HG02943 (cell line): ENCODE measurements around the gene AQP7.
A peak's percentile ranks its signal among the peaks of the same experiment; 100 is the strongest.
"Not testable (repeated sequence)": the region's sequence is repeated elsewhere in the genome, so short reads cannot be mapped to it uniquely, and the experiment has no call there.

Source experiments
- ATAC-seq: cut with Tn5 transposase; IDR thresholded peaks from one replicate; pipeline ENCODE4 v1.9.1; 2021; ENCODE audit warnings: mild to moderate bottlenecking, low read depth, moderate library complexity; ENCODE audit not compliant: unreplicated experiment

AQP7 gene

DNA sequence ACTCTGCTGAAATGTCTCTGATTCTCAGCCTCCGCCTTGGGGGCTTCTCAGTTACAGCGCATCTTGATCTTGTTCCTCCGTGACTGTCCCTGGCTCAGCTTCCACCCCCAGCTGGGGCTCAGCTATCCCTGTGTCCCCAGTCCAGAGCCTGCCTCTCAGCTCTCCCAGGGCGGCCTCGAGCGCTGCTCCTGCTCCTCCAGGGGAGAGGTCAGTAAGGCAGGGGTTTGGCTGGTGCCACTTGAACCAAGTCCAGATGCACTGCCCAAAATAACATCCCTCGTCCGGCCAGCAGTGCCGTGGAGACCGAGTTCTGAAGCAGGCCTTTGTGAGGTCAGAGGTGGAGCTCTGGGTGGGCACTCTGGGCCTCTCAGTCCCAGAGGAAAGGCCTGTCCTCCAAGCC, at the start of gene AQP7:
Gene AQP7 (minus strand): TSS at position 198 of the 400 bp plus-strand sequence. CDS start 1,306 bp downstream, outside the sequence.
- ATAC-seq: not testable (repeated sequence)

DNA sequence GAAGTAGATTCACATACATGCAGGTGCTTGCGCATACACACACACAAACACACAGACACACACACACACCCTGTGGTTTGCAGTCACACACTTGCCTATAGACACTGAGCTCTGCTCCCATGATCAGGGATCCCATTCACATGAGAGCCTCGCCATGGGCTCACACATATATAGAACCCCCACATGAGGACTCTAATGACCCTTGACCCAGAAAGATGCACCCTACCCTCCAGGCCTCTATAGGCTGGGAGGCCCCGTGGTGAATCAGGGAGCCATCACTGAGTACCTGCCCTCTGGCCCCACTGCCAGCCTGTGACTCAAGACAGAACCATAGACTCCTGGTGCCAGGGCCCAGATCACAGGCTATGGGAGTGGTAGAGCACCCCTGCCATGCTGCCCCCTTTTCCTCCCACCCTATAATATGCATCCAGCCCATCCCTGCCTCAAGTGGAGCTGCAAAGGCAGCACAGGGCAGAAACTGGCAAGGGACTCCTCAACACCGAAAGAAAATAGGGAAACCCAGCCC, 48.3 kb upstream of the AQP7 start:
- ATAC-seq: no peak

- no peak for ATAC-seq
These were observed 47.3 kb upstream of the AQP7 start for GRCh38 chr9:33449715-33450114.

DNA sequence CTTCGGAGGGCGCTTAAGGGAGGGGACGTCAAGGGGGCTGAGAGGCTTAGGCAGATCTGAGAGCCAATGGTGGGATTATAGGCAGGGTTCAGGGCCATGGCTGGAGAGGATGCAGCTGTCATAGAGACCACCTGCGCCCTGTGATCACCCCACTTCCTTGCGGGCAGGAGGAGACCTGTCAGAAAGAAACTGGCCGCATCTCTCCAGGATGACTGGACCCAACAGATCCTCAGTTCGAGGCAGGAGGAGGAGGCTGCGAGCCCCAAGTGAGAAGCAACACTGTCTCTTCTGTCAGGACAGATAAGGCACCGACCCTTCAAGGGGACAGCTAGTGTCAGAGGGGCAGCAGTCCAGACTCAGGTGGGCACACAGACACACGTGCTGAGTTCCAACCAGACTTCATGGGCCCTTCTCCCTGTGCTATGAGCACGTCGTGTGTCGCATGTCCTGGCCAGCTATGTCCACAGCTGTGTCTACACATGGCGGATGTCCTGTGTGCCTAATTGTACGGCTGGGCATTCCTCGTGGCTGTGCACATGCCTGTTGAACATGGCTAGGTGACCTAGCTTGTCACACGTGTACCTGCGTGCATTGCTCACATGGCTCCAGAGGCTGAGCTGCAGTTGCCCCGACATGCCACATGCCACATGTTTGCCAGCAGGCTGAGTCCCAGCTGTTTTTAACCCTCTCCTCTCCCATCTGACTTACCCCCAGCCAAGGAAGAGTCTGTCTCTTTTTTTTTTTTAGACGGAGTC, 45.6 kb upstream of the AQP7 start:
- no peak for ATAC-seq

- peak; percentile 40 for ATAC-seq
These were observed 44.8 kb upstream of the AQP7 start, which contains the start of gene AQP3 for GRCh38 chr9:33446946-33447798. TSS of gene AQP3 (minus strand) at chr9:33447593. CDS start at chr9:33447530, 63 bp downstream.

DNA sequence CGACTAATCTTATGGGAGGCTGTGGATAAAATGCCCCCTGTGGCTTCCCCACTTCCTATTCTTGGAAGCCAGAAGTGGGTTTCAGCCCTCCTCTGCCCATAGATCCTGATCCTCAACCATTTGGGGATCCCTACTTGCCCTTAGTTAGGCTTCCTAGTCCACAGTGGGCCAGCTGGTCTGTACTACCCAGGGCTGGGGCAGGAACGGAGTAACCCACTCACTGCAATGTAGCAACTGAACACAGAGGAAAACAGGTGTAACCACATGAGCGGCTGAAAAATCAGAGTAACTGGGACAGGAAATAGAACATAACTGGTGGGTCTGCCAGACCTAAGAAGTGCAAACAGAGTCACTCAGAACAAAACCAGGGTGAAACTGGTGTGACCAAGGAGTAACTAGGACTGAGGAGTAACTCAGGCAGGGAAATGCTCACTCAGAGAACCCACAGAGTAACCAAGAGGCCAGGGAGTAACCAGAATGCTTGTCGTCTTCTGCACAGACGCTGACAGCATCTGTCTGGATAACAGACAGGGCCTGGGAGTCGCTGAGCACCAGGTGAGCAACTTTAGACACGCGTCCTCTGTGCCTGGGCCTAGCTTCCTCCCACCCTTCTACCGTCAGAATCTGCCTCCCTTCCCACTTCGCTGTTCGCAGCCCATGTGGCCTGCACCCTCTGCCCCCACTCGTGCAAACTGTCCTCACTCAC, 44.0 kb upstream of the AQP7 start:
- ATAC-seq: peak; percentile 89

DNA sequence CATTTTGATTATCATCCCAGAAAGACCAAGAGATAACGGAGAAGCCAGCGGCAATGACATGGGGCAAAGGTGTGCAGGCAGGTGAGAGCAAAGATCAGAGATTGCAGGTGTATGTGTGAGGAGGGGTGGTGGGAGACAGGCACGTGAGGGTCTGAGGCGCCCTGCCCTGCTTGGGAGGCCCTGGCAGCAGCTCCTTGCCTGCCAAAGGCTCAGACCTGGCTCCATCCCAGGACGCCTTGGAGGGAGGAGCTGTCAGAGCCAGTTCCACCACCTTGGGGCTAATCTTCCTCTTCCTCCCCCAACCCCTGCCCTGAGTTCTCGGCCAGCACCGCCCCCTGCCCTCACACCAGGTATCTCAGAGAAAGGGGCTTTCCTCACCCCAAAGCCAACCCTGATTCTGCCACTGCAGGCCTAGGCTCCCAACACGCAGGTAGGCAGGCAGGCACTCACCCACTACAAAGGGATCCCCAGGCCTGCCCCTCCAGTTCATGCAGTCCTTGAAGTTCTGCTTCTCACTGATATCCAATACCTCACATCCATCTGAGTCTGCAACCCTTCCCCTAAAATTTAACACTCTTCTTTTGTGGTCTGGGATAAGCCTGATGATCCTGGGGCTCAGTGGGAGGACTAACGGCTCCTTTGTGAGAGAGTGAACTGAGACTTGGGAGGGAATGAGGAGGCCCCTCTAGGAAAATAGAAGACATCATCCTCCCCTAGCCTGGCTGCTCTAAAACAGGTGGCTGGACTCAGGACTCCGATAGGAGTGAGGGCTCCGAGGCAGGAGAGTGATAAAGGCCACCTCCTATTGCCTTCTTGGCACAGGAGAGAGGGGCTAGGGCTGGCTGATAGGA, 43.2 kb upstream of the AQP7 start:
- no peak for ATAC-seq

- ATAC-seq: no peak
These were observed 41.2 kb upstream of the AQP7 start for GRCh38 chr9:33443464-33444154.

DNA sequence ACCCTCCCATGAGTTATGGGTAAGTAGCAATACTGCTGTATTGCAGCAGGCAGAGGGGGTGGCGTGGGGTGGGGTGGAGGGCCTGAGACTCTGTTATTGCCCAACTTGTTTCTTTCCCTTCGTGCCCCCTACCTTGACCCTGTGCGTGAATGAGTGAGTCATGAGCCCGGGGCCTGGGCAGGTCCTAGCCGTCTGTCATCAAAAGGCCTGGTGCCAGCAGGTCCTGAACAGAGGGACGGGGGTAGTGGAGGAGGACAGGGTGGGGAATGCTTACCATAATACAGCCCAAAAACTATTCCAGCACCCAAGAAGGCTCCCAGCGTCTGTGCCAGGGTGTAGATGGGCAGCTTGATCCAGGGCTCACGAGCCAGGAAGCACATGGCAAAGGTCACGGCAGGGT, 40.7 kb upstream of the AQP7 start:
- no peak for ATAC-seq

- ATAC-seq: no peak
These were observed 39.8 kb upstream of the AQP7 start for GRCh38 chr9:33442125-33442524.

DNA sequence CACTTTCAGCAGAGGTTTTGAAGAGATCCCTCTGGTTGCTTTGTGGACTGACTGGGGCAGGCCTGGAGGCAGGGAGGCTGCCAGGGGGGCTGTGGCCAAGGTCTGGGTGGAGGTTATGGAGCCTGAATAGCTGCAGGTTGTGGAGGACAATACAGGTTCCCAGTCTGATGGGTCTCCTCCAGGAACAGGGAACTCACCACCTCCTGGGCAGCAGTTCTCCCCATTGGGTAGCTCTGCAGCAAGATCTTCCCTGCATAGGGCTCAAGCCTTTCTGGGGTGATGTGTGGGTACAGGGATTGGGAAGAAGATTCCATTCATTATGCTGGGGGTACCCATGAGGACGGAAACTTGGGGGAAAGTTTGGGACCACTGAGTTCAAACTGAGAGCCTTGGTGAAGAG, 38.2 kb upstream of the AQP7 start:
- no peak for ATAC-seq

- no peak for ATAC-seq
These were observed 37.8 kb upstream of the AQP7 start for GRCh38 chr9:33440204-33440603.

- ATAC-seq: no peak
These were observed 37.4 kb upstream of the AQP7 start for GRCh38 chr9:33439731-33440130.

DNA sequence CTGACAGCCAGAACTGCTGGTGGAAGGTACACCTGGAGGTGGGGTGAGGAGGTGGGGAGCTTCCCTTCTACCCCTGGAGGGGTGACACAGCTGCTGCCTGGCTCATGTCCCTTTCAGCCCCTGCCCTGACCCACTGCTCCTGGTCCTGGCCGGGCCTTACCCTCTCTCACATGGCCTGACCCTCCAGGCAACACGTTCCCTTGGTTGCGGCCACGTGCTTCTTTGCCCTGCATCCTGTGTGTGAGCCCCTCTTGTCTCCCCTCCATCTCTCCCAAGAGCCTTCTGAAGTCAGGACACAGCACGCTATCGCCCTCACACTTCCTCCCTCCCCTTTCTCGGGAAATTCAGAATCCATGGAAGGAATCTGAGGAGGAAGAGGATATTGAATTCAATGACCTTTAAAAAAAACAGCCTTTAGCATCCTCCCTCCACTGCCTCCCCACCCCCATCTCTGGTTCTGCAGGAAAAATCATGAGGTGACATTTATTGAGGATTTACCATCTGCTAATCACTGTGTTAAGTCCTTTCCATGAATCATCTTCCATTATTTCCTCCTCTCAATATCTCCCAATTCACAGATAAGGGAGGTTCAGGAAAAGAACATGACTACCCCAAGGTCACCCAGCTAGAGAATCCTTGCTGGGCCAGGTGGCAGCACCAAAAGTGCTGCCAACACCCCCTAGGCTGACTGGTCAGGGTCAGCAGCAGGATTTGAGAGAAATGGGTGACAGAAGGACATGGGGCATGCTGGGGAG, 36.7 kb upstream of the AQP7 start:
- ATAC-seq: no peak

GRCh38 chr9:33437898-33438297, 35.5 kb upstream of the AQP7 start:
- no peak for ATAC-seq

DNA sequence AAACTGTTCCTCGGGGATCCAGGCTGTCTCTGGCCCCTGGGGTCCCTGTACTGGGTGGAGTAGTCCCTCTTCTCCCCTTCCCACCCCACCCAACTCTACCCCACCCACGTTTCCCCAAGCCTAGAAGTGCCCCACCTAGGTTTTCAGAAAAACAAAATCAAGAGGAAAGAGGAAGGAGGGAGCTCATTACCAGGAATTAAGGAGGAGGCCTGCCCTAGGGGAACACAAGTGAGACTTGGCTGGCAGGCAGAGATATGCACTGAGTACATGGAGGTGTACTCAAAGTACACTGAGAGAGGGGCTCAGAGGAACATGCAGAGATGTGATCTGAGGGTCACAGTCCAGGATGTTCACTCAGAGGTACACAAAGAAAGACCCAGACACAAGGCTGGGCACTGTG, 34.8 kb upstream of the AQP7 start:
- no peak for ATAC-seq

- no peak for ATAC-seq
These were observed 34.1 kb upstream of the AQP7 start for GRCh38 chr9:33436445-33436844.

GRCh38 chr9:33435821-33436277, 33.5 kb upstream of the AQP7 start:
- ATAC-seq: no peak
